ENCODE data around the gene CROCC.

CROCC gene

GRCh38 chr1:16982902-16983301 is 61.2 kb downstream of the CROCC start:
- CTCF ChIA-PET, result interaction anchor here (1.6 to 5.5 kb wide), 2 partner anchors 22 to 31 kb away, joined by 5 to 38 read pairs; no protein-coding TSS in a partner anchor
- POLR2A ChIA-PET, result no interaction called here
- DNase-seq (ENCODE audit: low read depth, low spot score), result no peak
- H3K4me3 ChIP-seq (ENCODE audit: low read depth, low read length), result no peak overlapping the region
- TF ChIP-seq CTCF (IDR thresholded peaks at IDR 0.05; ENCODE audit: insufficient read depth, low read length, missing control alignments), result no peak

- no peak for TF ChIP-seq CTCF (IDR thresholded peaks at IDR 0.05; ENCODE audit: insufficient read depth, low read length, missing control alignments)
- no peak overlapping the region for H3K4me3 ChIP-seq (ENCODE audit: low read depth, low read length)
- ChIA-PET POLR2A (no interaction called here), CTCF (interaction anchor here (1.6 kb wide), 1 partner anchor 32 kb away, joined by 5 read pairs; no protein-coding TSS in a partner anchor)
- no peak for DNase-seq (ENCODE audit: low read depth, low spot score)
Measured at GRCh38 chr1:16983649-16984048, 61.9 kb downstream of the CROCC start.

GRCh38 chr1:16984717-16985116 is 63.0 kb downstream of the CROCC start:
- ChIA-PET CTCF (interaction anchor here (1.9 kb wide), 1 partner anchor 24 kb away, joined by 7 read pairs; no protein-coding TSS in a partner anchor), POLR2A (interaction anchor here (1.1 to 1.2 kb wide), 2 partner anchors 15 to 19 kb away, joined by 3 read pairs; no protein-coding TSS in a partner anchor)
- H3K4me3 ChIP-seq (ENCODE audit: low read depth, low read length), result no peak overlapping the region
- no peak for DNase-seq (ENCODE audit: low read depth, low spot score)
- no peak for TF ChIP-seq CTCF (IDR thresholded peaks at IDR 0.05; ENCODE audit: insufficient read depth, low read length, missing control alignments)

- H3K4me3 ChIP-seq (ENCODE audit: low read depth, low read length), result no peak overlapping the region
- no peak for TF ChIP-seq CTCF (IDR thresholded peaks at IDR 0.05; ENCODE audit: insufficient read depth, low read length, missing control alignments)
- ChIA-PET CTCF (interaction anchor here (1.7 to 2.7 kb wide), 3 partner anchors 9 to 60 kb away, joined by 8 to 10 read pairs (median 8); no protein-coding TSS in a partner anchor), POLR2A (no interaction called here)
- DNase-seq (ENCODE audit: low read depth, low spot score), result no peak
Measured at GRCh38 chr1:16986113-16986512, 64.4 kb downstream of the CROCC start.

GRCh38 chr1:16986560-16986959 is 64.8 kb downstream of the CROCC start:
- ChIA-PET CTCF (interaction anchor here (1.7 to 2.7 kb wide), 3 partner anchors 9 to 60 kb away, joined by 8 to 10 read pairs (median 8); no protein-coding TSS in a partner anchor), POLR2A (no interaction called here)
- TF ChIP-seq CTCF (IDR thresholded peaks at IDR 0.05; ENCODE audit: insufficient read depth, low read length, missing control alignments), result no peak
- H3K4me3 ChIP-seq (ENCODE audit: low read depth, low read length), result no peak overlapping the region
- no peak for DNase-seq (ENCODE audit: low read depth, low spot score)

GRCh38 chr1:16986962-16987361 is 65.2 kb downstream of the CROCC start:
- ChIA-PET CTCF (interaction anchor here (1.1 to 2.7 kb wide), 3 partner anchors 9 to 60 kb away, joined by 4 to 10 read pairs (median 8); no protein-coding TSS in a partner anchor), POLR2A (no interaction called here)
- no peak for DNase-seq (ENCODE audit: low read depth, low spot score)
- TF ChIP-seq CTCF (IDR thresholded peaks at IDR 0.05; ENCODE audit: insufficient read depth, low read length, missing control alignments), result peak; percentile 52
- H3K4me3 ChIP-seq (ENCODE audit: low read depth, low read length), result no peak overlapping the region

Measured in AG04449 (cell line).